ENCODE data around the gene KANSL1. TPM values are rescaled to one million over a fixed set of nuclear protein-coding genes. Genes with fewer than 3 reads are reported as not detected.

The KANSL1 gene
- total RNA-seq, 1 experiment from 2014 or later, result 67.1 TPM

DNA sequence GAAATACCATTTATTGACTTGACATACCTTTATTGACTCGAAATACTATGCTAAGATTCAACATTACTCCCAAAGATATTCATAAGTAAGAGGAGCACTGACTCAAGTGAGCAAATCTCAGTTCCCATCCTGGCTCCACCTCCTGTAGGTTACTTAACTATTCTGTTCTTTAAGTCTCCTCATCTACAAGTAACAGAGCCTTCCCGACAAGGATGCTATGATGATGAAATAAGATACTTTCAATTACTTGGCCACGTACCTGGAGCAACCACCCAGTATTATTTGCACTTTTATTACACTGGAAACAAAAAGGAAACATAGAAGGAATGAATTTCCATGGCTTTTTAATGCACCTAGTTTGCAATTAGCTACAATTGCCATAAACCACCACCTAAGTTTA lies 16.3 kb downstream of the KANSL1 start:
- no peak overlapping the region for H3K4me3 Mint-ChIP-seq (ENCODE audit: unreplicated experiment)
- intact Hi-C loops (cut with micrococcal nuclease), result no loop called here
- H3K9me3 Mint-ChIP-seq (ENCODE audit: unreplicated experiment), result no peaks in the 10 kb centered on the region
- peaks cover 16% of the 10 kb centered on the region for H3K36me3 Mint-ChIP-seq (ENCODE audit: insufficient read depth, unreplicated experiment)
- H3K27me3 Mint-ChIP-seq (ENCODE audit: insufficient read depth, unreplicated experiment), result no peaks in the 10 kb centered on the region
- BruUV-seq (replicated peaks), result no TSS peak
- peaks cover 52% of the 10 kb centered on the region for H3K4me1 Mint-ChIP-seq (ENCODE audit: insufficient read depth, unreplicated experiment)
- TF ChIP-seq, protein P1, sequence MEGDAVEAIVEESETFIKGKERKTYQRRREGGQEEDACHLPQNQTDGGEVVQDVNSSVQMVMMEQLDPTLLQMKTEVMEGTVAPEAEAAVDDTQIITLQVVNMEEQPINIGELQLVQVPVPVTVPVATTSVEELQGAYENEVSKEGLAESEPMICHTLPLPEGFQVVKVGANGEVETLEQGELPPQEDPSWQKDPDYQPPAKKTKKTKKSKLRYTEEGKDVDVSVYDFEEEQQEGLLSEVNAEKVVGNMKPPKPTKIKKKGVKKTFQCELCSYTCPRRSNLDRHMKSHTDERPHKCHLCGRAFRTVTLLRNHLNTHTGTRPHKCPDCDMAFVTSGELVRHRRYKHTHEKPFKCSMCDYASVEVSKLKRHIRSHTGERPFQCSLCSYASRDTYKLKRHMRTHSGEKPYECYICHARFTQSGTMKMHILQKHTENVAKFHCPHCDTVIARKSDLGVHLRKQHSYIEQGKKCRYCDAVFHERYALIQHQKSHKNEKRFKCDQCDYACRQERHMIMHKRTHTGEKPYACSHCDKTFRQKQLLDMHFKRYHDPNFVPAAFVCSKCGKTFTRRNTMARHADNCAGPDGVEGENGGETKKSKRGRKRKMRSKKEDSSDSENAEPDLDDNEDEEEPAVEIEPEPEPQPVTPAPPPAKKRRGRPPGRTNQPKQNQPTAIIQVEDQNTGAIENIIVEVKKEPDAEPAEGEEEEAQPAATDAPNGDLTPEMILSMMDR (IDR thresholded peaks at IDR 0.05; ENCODE audit: unreplicated experiment), result no peak
- CTCF ChIA-PET, result interaction anchor here (1.6 kb wide), 1 partner anchor 36 kb away, joined by 7 read pairs; no protein-coding TSS in a partner anchor
- POLR2A ChIA-PET, result interaction anchor here (0.7 to 2.5 kb wide), 4 partner anchors 9 to 42 kb away, joined by 3 to 9 read pairs (median 5); partner anchors contain the start of gene KANSL1
- no peak overlapping the region for H3K27ac Mint-ChIP-seq (ENCODE audit: low read depth, unreplicated experiment)
- DNase-seq (ENCODE audit: unreplicated experiment), result peak; percentile 51

DNA sequence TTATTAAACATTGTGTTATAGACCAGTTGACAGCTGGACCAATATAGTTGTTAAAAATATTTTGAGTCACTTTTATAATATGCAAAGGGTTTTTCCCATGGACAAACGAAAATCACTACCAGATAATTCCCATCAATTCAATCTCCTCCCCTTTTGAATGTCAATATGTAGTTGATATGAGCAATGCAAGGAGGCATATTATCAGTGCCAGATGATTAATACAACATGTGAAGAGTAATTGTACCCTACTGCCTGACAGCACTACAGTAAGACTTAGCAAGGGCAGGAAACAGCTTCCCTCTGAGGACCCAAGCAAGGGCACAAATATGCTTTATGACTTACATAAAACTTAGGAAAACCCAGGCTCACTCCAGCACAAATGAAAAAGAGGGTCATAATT lies 17.3 kb downstream of the KANSL1 start:
- H3K4me3 Mint-ChIP-seq (ENCODE audit: unreplicated experiment), result no peak overlapping the region
- no TSS peak for BruUV-seq (replicated peaks)
- H3K36me3 Mint-ChIP-seq (ENCODE audit: insufficient read depth, unreplicated experiment), result peaks cover 21% of the 10 kb centered on the region
- H3K4me1 Mint-ChIP-seq (ENCODE audit: insufficient read depth, unreplicated experiment), result peaks cover 42% of the 10 kb centered on the region
- no peaks in the 10 kb centered on the region for H3K27me3 Mint-ChIP-seq (ENCODE audit: insufficient read depth, unreplicated experiment)
- no peak overlapping the region for H3K27ac Mint-ChIP-seq (ENCODE audit: low read depth, unreplicated experiment)
- H3K9me3 Mint-ChIP-seq (ENCODE audit: unreplicated experiment), result no peaks in the 10 kb centered on the region
- POLR2A ChIA-PET, result interaction anchor here (1.2 to 2.5 kb wide), 2 partner anchors 9 to 10 kb away, joined by 3 to 7 read pairs; no protein-coding TSS in a partner anchor
- no peak for DNase-seq (ENCODE audit: unreplicated experiment)
- TF ChIP-seq, protein P1 (IDR thresholded peaks at IDR 0.05; ENCODE audit: unreplicated experiment), result no peak
- CTCF ChIA-PET, result interaction anchor here (1.2 to 1.6 kb wide), 2 partner anchors 9 to 37 kb away, joined by 3 to 7 read pairs; no protein-coding TSS in a partner anchor
- intact Hi-C loops (cut with micrococcal nuclease), result no loop called here

GRCh38 chr17:46173153-46173552 lies 20.1 kb downstream of the KANSL1 start:
- Mint-ChIP-seq H3K36me3 (ENCODE audit: insufficient read depth, unreplicated experiment) (peaks cover 39% of the 10 kb centered on the region), H3K9me3 (ENCODE audit: unreplicated experiment) (no peaks in the 10 kb centered on the region), H3K27me3 (ENCODE audit: insufficient read depth, unreplicated experiment) (no peaks in the 10 kb centered on the region), H3K4me1 (ENCODE audit: insufficient read depth, unreplicated experiment) (peaks cover 34% of the 10 kb centered on the region), H3K4me3 (ENCODE audit: unreplicated experiment) (no peak overlapping the region), H3K27ac (ENCODE audit: low read depth, unreplicated experiment) (no peak overlapping the region)
- no peak for DNase-seq (ENCODE audit: unreplicated experiment)
- TF ChIP-seq, protein P1 (IDR thresholded peaks at IDR 0.05; ENCODE audit: unreplicated experiment), result no peak
- BruUV-seq (replicated peaks), result no TSS peak
- ChIA-PET CTCF (interaction anchor here (1.6 to 2.2 kb wide), 2 partner anchors 13 to 20 kb away, joined by 7 to 9 read pairs; partner anchors contain the start of gene KANSL1), POLR2A (interaction anchor here (0.6 to 1.2 kb wide), 4 partner anchors 9 to 280 kb away, joined by 3 to 4 read pairs (median 3); no protein-coding TSS in a partner anchor)
- intact Hi-C loops (cut with micrococcal nuclease), result no loop called here

GRCh38 chr17:46171939-46172338 lies 21.3 kb downstream of the KANSL1 start:
- no peak for DNase-seq (ENCODE audit: unreplicated experiment)
- intact Hi-C loops (cut with micrococcal nuclease), result no loop called here
- CTCF ChIA-PET, result interaction anchor here (0.6 to 2.2 kb wide), 4 partner anchors 9 to 22 kb away, joined by 3 to 9 read pairs (median 6); partner anchors contain the start of gene KANSL1
- H3K36me3 Mint-ChIP-seq (ENCODE audit: insufficient read depth, unreplicated experiment), result peaks cover 44% of the 10 kb centered on the region
- no TSS peak for BruUV-seq (replicated peaks)
- H3K9me3 Mint-ChIP-seq (ENCODE audit: unreplicated experiment), result no peaks in the 10 kb centered on the region
- TF ChIP-seq, protein P1 (IDR thresholded peaks at IDR 0.05; ENCODE audit: unreplicated experiment), result no peak
- no peaks in the 10 kb centered on the region for H3K27me3 Mint-ChIP-seq (ENCODE audit: insufficient read depth, unreplicated experiment)
- peaks cover 38% of the 10 kb centered on the region for H3K4me1 Mint-ChIP-seq (ENCODE audit: insufficient read depth, unreplicated experiment)
- POLR2A ChIA-PET, result interaction anchor here (0.9 to 1.1 kb wide), 4 partner anchors 9 to 278 kb away, joined by 4 to 6 read pairs (median 4); no protein-coding TSS in a partner anchor
- no peak overlapping the region for H3K4me3 Mint-ChIP-seq (ENCODE audit: unreplicated experiment)
- no peak overlapping the region for H3K27ac Mint-ChIP-seq (ENCODE audit: low read depth, unreplicated experiment)
